Tibial nerve (tissue), 4 donors: ENCODE measurements around the gene PGF.
"Not testable (repeated sequence)": the region's sequence is repeated elsewhere in the genome, so short reads cannot be mapped to it uniquely, and the experiment has no call there.

Source experiments
- CTCF ChIP-seq, 5 experiments: fragments of 200-600 bp in 3 of 5; fragments of 450-650 bp in 2 of 5; sonication (generic) in 3 of 5; IDR thresholded peaks; one replicate each; pipeline ENCODE4 v1.5.1; 2016 to 2019; ENCODE audit warnings: antibody characterized with exemption in 5 of 5, mild to moderate bottlenecking in 3 of 5, moderate library complexity in 2 of 5
- EP300 ChIP-seq, 2 donors: sonication (generic); formaldehyde crosslinking; IDR thresholded peaks; one replicate each; pipeline ENCODE4 v1.6.1; 2017; ENCODE audit warnings: antibody characterized with exemption in 2 of 2, mild to moderate bottlenecking in 1 of 2
- POLR2A ChIP-seq, 2 donors: fragments of 450-650 bp; IDR thresholded peaks; one replicate each; pipeline ENCODE4 v1.6.1; 2017; ENCODE audit warnings: antibody characterized with exemption in 2 of 2, mild to moderate bottlenecking in 2 of 2, moderate library complexity in 2 of 2

- TF ChIP-seq POLR2A, CTCF, EP300 (IDR thresholded peaks at IDR 0.05): not testable (repeated sequence)
These were observed 40.4 kb upstream of the PGF start for GRCh38 chr14:74995781-74996180.
